IMR-90 (cell line): Measurements from ENCODE around the gene COL4A2. TPM values are rescaled to one million over a fixed set of nuclear protein-coding genes. Genes with fewer than 3 reads are reported as not detected.

Experiments
- ATAC-seq: fragments of 200-7000 bp; cut with Tn5 transposase; 2 replicates; pipeline ENCODE4 v1.9.1; 2020; ENCODE audit warnings: low read depth, mild to moderate bottlenecking, moderate library complexity
- BruUV-seq: library from RNA; stranded (reverse); fragments of 400-500 nt; replicated peaks from 2 replicates; lab custom pipeline; 2021; lab: Mats Ljungman, UMichigan
- CTCF ChIA-PET: fragments of 300-600 bp; formaldehyde crosslinking; extraction: SDS; loops from one replicate; lab custom pipeline; 2021; ENCODE audit warnings: antibody characterized with exemption; lab: Yijun Ruan, JAX
- POLR2A ChIA-PET: fragments of 300-600 bp; sonication (Branson Sonifier 250); formaldehyde crosslinking; loops from one replicate; lab custom pipeline; 2022; ENCODE audit warnings: antibody characterized with exemption; ENCODE audit not compliant: unreplicated experiment; lab: Charles Lee
- DNase-seq: peaks from one replicate; pipeline ENCODE4 v3.0.0; 2013
- H2AFZ ChIP-seq: replicated peaks from 2 replicates; pipeline ENCODE3; 2013; ENCODE audit warnings: low read length, mild to moderate bottlenecking; ENCODE audit not compliant: poor library complexity
- H2AK5ac ChIP-seq: 2 replicates; pipeline ENCODE4 v1.6.1; 2013; ENCODE audit warnings: low read depth, low read length, inconsistent platforms
- H2AK9ac ChIP-seq: replicated peaks from 2 replicates; pipeline ENCODE3; 2013; ENCODE audit warnings: mild to moderate bottlenecking, low read depth, low read length, moderate library complexity; ENCODE audit not compliant: poor library complexity
- H2BK120ac ChIP-seq: 2 replicates; pipeline ENCODE4 v1.6.1; 2013; ENCODE audit warnings: low read depth, low read length, inconsistent platforms
- H2BK15ac ChIP-seq: 3 replicates; pipeline ENCODE4 v1.6.1; 2013; ENCODE audit warnings: low read depth, low read length, inconsistent platforms
- H2BK20ac ChIP-seq: 2 replicates; pipeline ENCODE4 v1.6.1; 2013; ENCODE audit warnings: low read depth, mild to moderate bottlenecking, inconsistent platforms, low read length, moderate library complexity
- H2BK5ac ChIP-seq: 2 replicates; pipeline ENCODE4 v1.6.1; 2013; ENCODE audit warnings: mild to moderate bottlenecking, low read depth, low read length, inconsistent platforms; ENCODE audit not compliant: poor library complexity, severe bottlenecking
- H3K14ac ChIP-seq: replicated peaks from 2 replicates; pipeline ENCODE4 v1.6.1; 2013; ENCODE audit warnings: low read depth, low read length, inconsistent platforms
- H3K18ac ChIP-seq: 2 replicates; pipeline ENCODE4 v1.6.1; 2013; ENCODE audit warnings: low read depth, low read length, control low read depth
- H3K23ac ChIP-seq: 2 replicates; pipeline ENCODE4 v1.6.1; 2013; ENCODE audit warnings: low read depth, low read length, inconsistent platforms
- H3K27ac ChIP-seq: 2 replicates; pipeline ENCODE4 v1.5.1; 2013; ENCODE audit warnings: mild to moderate bottlenecking, control low read depth, low read length; ENCODE audit not compliant: insufficient read depth
- H3K27me3 ChIP-seq: 2 replicates; pipeline ENCODE4 v1.6.1; 2013; ENCODE audit warnings: low read length; ENCODE audit not compliant: control insufficient read depth, insufficient read depth
- H3K36me3 ChIP-seq: 2 replicates; pipeline ENCODE4 v1.6.1; 2013; ENCODE audit warnings: low read length, mixed read lengths; ENCODE audit not compliant: control insufficient read depth, insufficient read depth
- H3K4ac ChIP-seq: 2 replicates; pipeline ENCODE4 v1.6.1; 2013; ENCODE audit warnings: low read depth, low read length, inconsistent platforms
- H3K4me1 ChIP-seq: 2 replicates; pipeline ENCODE4 v1.6.1; 2013; ENCODE audit warnings: low read length, mixed read lengths; ENCODE audit not compliant: control insufficient read depth, insufficient read depth
- H3K4me2 ChIP-seq: 2 replicates; pipeline ENCODE4 v1.6.1; 2013; ENCODE audit warnings: low read depth, mild to moderate bottlenecking, control low read depth, low read length, moderate library complexity
- H3K4me3 ChIP-seq: 2 replicates; pipeline ENCODE4 v1.5.1; 2013; ENCODE audit warnings: low read depth, mild to moderate bottlenecking, control low read depth, low read length, moderate library complexity; ENCODE audit not compliant: insufficient read depth
- H3K56ac ChIP-seq: 2 replicates; pipeline ENCODE4 v1.6.1; 2013; ENCODE audit warnings: low read length, inconsistent platforms; ENCODE audit not compliant: insufficient read depth; ENCODE audit errors: extremely low read depth
- H3K79me1 ChIP-seq, 2 experiments: 2 replicates each; pipeline ENCODE4 v1.6.1; 2013; ENCODE audit warnings: low read length in 2 of 2, inconsistent platforms in 1 of 2, low read depth in 1 of 2
- H3K9ac ChIP-seq: 2 replicates; pipeline ENCODE4 v1.6.1; 2013; ENCODE audit warnings: low read depth, low read length, control low read depth
- H3K9me1 ChIP-seq: 2 replicates; pipeline ENCODE4 v1.6.1; 2013; ENCODE audit warnings: low read length, inconsistent platforms; ENCODE audit not compliant: insufficient read depth
- H3K9me3 ChIP-seq: 2 replicates; pipeline ENCODE4 v1.6.1; 2013; ENCODE audit warnings: low read length; ENCODE audit not compliant: control insufficient read depth, insufficient read depth
- H4K20me1 ChIP-seq: 2 replicates; pipeline ENCODE4 v1.6.1; 2013; ENCODE audit warnings: low read length, inconsistent platforms; ENCODE audit not compliant: insufficient read depth
- H4K5ac ChIP-seq: 2 replicates; pipeline ENCODE4 v1.6.1; 2013; ENCODE audit warnings: mild to moderate bottlenecking, low read depth, low read length, control low read depth
- H4K8ac ChIP-seq, 2 experiments: 2 replicates each; pipeline ENCODE4 v1.6.1; 2013; ENCODE audit warnings: low read depth in 2 of 2, low read length in 2 of 2, control low read depth in 1 of 2, inconsistent platforms in 1 of 2
- H4K91ac ChIP-seq: 2 replicates; pipeline ENCODE4 v1.6.1; 2013; ENCODE audit warnings: low read depth, low read length, inconsistent platforms; ENCODE audit not compliant: insufficient read depth
- ELK1 ChIP-seq: fragments of 150-350 bp; IDR thresholded peaks from 2 replicates; pipeline ENCODE4 v1.6.1; 2016; ENCODE audit warnings: low read depth, mild to moderate bottlenecking, low read length, moderate library complexity, borderline replicate concordance
- FOS ChIP-seq: fragments of 150-350 bp; IDR thresholded peaks from 2 replicates; pipeline ENCODE4 v1.6.1; 2016; ENCODE audit warnings: low read depth, low read length
- MAFK ChIP-seq: IDR thresholded peaks from 2 replicates; pipeline ENCODE4 v1.6.1; 2012; ENCODE audit warnings: low read depth, low read length, improper control_type of control experiment
- RCOR1 ChIP-seq: IDR thresholded peaks from 2 replicates; pipeline ENCODE4 v1.6.1; 2012; ENCODE audit warnings: mild to moderate bottlenecking, low read length, improper control_type of control experiment; ENCODE audit not compliant: insufficient replicate concordance
- SMC3 ChIP-seq: fragments of 150-350 bp; IDR thresholded peaks from 2 replicates; pipeline ENCODE4 v1.6.1; 2016; ENCODE audit warnings: low read depth, mild to moderate bottlenecking, antibody characterized with exemption, low read length, moderate library complexity
- USF2 ChIP-seq: fragments of 150-350 bp; IDR thresholded peaks from 2 replicates; pipeline ENCODE4 v1.6.1; 2017; ENCODE audit warnings: mild to moderate bottlenecking, antibody characterized with exemption, low read length, low read depth
- WGBS, 2 experiments: methylation state at CpG; one replicate each; pipeline versions ENCODE4 v1.1.5 to v1.1.7; 2013; ENCODE audit warnings: missing lambda C conversion rate in 2 of 2; ENCODE audit not compliant: insufficient read length in 1 of 2; ENCODE audit errors: extremely low coverage in 2 of 2; 5-methylcytosine and 5-hydroxymethylcytosine counted together
- dilution Hi-C: fragments of 300-500 bp; cut with HindIII; formaldehyde crosslinking; loops from one replicate; pipeline ENCODE4 v1.14.3; 2018; ENCODE audit warnings: low sequenced_read_pairs; ENCODE audit not compliant: unreplicated experiment
- in situ Hi-C: fragments of 300-500 bp; cut with MboI; formaldehyde crosslinking; loops from 3 replicates; pipeline ENCODE4 v1.14.3; 2019; ENCODE audit warnings: low sequenced_read_pairs, inconsistent platforms, mixed read lengths
- intact Hi-C: fragments of 100-400 bp; cut with micrococcal nuclease; formaldehyde crosslinking; loops from 2 replicates; pipeline ENCODE4 v1.10.0; 2022
- polyA plus RNA-seq, 3 experiments: library from polyadenylated mRNA; depleted of rRNA; stranded (reverse); fragments of >200 nt; gene quantifications; 2 replicates each; pipeline ENCODE4 v1.2.3, GENCODE V29; 2012; ENCODE audit warnings: low replicate concordance in 1 of 3
- total RNA-seq: library from RNA; depleted of rRNA; stranded (reverse); fragments of >200 nt; gene quantifications from 2 replicates; pipeline ENCODE4 v1.2.3, GENCODE V29; 2012

COL4A2 gene
- total and polyA plus RNA-seq, 2 of the 4 experiments (the other 2 are of a cell fraction), result 90.7 to 457 TPM

GRCh38 chr13:110263888-110264287 lies 43.2 kb upstream of the COL4A2 start:
- Histone ChIP-seq H4K91ac (no peak overlapping the region), H4K5ac (no peak overlapping the region), H4K8ac (peak overlapping the region in 1 of 2 experiments; percentile 57; a peak in 1 of 4 replicates), H3K27me3 (no peaks in the 10 kb centered on the region), H3K4me3 (no peak overlapping the region), H3K9me3 (no peaks in the 10 kb centered on the region), H3K36me3 (peaks cover 32% of the 10 kb centered on the region), H3K14ac (0 out of 2 replicates have a peak overlapping the region, but pooled peaks have one; percentile 21), H3K9ac (no peak overlapping the region), H3K4me2 (no peak overlapping the region; the same call in 1 of the 2 replicates), H2AK5ac (peak overlapping the region; percentile 44; the same call in 1 of the 2 replicates), H4K20me1 (peaks cover 87% of the 10 kb centered on the region), H3K9me1 (peaks cover 69% of the 10 kb centered on the region), H3K27ac (no peak overlapping the region; the same call in 1 of the 2 replicates), H2BK120ac (peak overlapping the region; percentile 18; the same call in 1 of the 2 replicates), H3K56ac (no peak overlapping the region; the same call in 1 of the 2 replicates), H3K4ac (peak overlapping the region; percentile 48; the same call in 1 of the 2 replicates), H3K23ac (0 out of 2 replicates have a peak overlapping the region, but pooled peaks have one; percentile 16), H2AK9ac (no peak overlapping the region), H3K18ac (no peak overlapping the region), H3K4me1 (peaks cover 47% of the 10 kb centered on the region), H2BK15ac (no peak overlapping the region), H3K79me1 (peaks cover 32 to 94% of the 10 kb centered on the region in 2 experiments), H2BK5ac (no peak overlapping the region), H2AFZ (no peak overlapping the region), H2BK20ac (0 out of 2 replicates have a peak overlapping the region, but pooled peaks have one; percentile 38)
- dilution Hi-C loops, result no loop called here
- no CpG with 5 or more reads among the region's 5 CpGs for WGBS, 2 experiments
- DNase-seq (no peak), ATAC-seq (peak; percentile 35)
- no TSS peak for BruUV-seq
- TF ChIP-seq ELK1, result no peak
- no peak for TF ChIP-seq RCOR1
- no peak for TF ChIP-seq FOS
- no peak for TF ChIP-seq MAFK
- TF ChIP-seq SMC3, result no peak
- TF ChIP-seq USF2, result no peak
- in situ Hi-C loops, result no loop called here
- CTCF ChIA-PET, result no interaction called here
- intact Hi-C loops, result no loop called here
- POLR2A ChIA-PET, result no interaction called here
